Endothelial cell of umbilical vein (primary cell): ENCODE results near the gene KL. TPM values are rescaled to one million over a fixed set of nuclear protein-coding genes. Genes with fewer than 3 reads are reported as not detected.

Experiments
- BruUV-seq: library from RNA; stranded (reverse); fragments of 400-500 nt; replicated peaks from 2 replicates; lab custom pipeline; 2021; lab: Mats Ljungman, UMichigan
- CTCF ChIA-PET: fragments of 300-600, 350-600 bp; sonication (Branson Sonifier 250); formaldehyde crosslinking; loops from one replicate; lab custom pipeline; 2021; ENCODE audit warnings: antibody characterized with exemption, inconsistent platforms; lab: Charles Lee
- POLR2A ChIA-PET: fragments of 300-600, 350-600 bp; sonication (Branson Sonifier 250); formaldehyde crosslinking; loops from one replicate; lab custom pipeline; 2021; ENCODE audit warnings: antibody characterized with exemption, inconsistent platforms; lab: Charles Lee
- DNase-seq: peaks from one replicate; pipeline ENCODE4 v3.0.0-alpha.2; 2011; ENCODE audit warnings: low read depth, low spot score
- FAIRE-seq: peaks from 2 replicates; lab custom pipeline; 2011; peaks lifted over from hg19 to GRCh38; lab: Jason Lieb, UNC
- H2AFZ ChIP-seq: 2 replicates; pipeline ENCODE4 v1.6.0; 2012; ENCODE audit warnings: low read depth, low read length, control low read depth, inconsistent platforms
- H3K27ac ChIP-seq: 2 replicates; pipeline ENCODE4 v1.5.1; 2011; ENCODE audit warnings: low read depth, mild to moderate bottlenecking, control low read depth, low read length, moderate library complexity; ENCODE audit not compliant: insufficient read depth
- H3K27me3 ChIP-seq, 2 experiments: 2 replicates each; pipeline versions ENCODE4 v1.6.0 to v1.6.1; 2011; ENCODE audit warnings: low read length in 2 of 2, mixed read lengths in 1 of 2; ENCODE audit not compliant: control insufficient read depth in 2 of 2, insufficient read depth in 2 of 2
- H3K36me3 ChIP-seq, 2 experiments: 2 replicates in 1 of 2; 3 replicates in 1 of 2; pipeline ENCODE4 v1.5.1; 2011; ENCODE audit warnings: low read length in 2 of 2, mild to moderate bottlenecking in 1 of 2, moderate library complexity in 1 of 2; ENCODE audit not compliant: control insufficient read depth in 2 of 2, insufficient read depth in 2 of 2; ENCODE audit errors: extremely low read depth in 1 of 2
- H3K4me1 ChIP-seq: 3 replicates; pipeline ENCODE4 v1.5.1; 2011; ENCODE audit warnings: mild to moderate bottlenecking, low read length; ENCODE audit not compliant: control insufficient read depth, insufficient read depth; ENCODE audit errors: extremely low read depth
- H3K4me2 ChIP-seq: 2 replicates; pipeline ENCODE4 v1.6.1; 2011; ENCODE audit warnings: low read length, control low read depth, mixed read lengths; ENCODE audit not compliant: insufficient read depth
- H3K4me3 ChIP-seq, 3 experiments: fragments of 200-600 bp in 1 of 3; sonication (generic), shearing (Covaris generic) in 1 of 3; replicated peaks in 1 of 3; 2 replicates each; pipeline ENCODE4 v1.5.1; 2011 to 2016; ENCODE audit warnings: control low read depth in 3 of 3, low read length in 3 of 3, mild to moderate bottlenecking in 2 of 3, inconsistent platforms in 1 of 3, low read depth in 1 of 3, moderate library complexity in 1 of 3; ENCODE audit not compliant: insufficient read depth in 1 of 3
- H3K79me2 ChIP-seq: 2 replicates; pipeline ENCODE4 v1.6.0; 2012; ENCODE audit warnings: low read length, inconsistent platforms; ENCODE audit not compliant: control insufficient read depth, insufficient read depth
- H3K9ac ChIP-seq: replicated peaks from 2 replicates; pipeline ENCODE3; 2011; ENCODE audit warnings: low read length, control low read depth; ENCODE audit not compliant: insufficient read depth; ENCODE audit errors: extremely low read depth
- H3K9me1 ChIP-seq: replicated peaks from 3 replicates; pipeline ENCODE4 v1.6.0; 2011; ENCODE audit warnings: mild to moderate bottlenecking, low read length; ENCODE audit not compliant: control insufficient read depth, insufficient read depth; ENCODE audit errors: extremely low read depth
- H3K9me3 ChIP-seq: replicated peaks from 2 replicates; pipeline ENCODE4 v1.5.1; 2012; ENCODE audit warnings: low read length, inconsistent platforms; ENCODE audit not compliant: control insufficient read depth, insufficient read depth
- H4K20me1 ChIP-seq: replicated peaks from 2 replicates; pipeline ENCODE3; 2011; ENCODE audit warnings: mild to moderate bottlenecking, low read length; ENCODE audit not compliant: control insufficient read depth, insufficient read depth; ENCODE audit errors: extremely low read depth
- CTCF ChIP-seq, 2 donors: IDR thresholded peaks; 1 replicate in 1 of 2; 2 replicates in 1 of 2; pipeline ENCODE4 v1.5.1; 2011; ENCODE audit warnings: low read length in 2 of 2, mild to moderate bottlenecking in 2 of 2, moderate library complexity in 2 of 2, control low read depth in 1 of 2, inconsistent platforms in 1 of 2, low read depth in 1 of 2; ENCODE audit not compliant: insufficient read depth in 1 of 2; ENCODE audit errors: extremely low read depth in 1 of 2
- EZH2 ChIP-seq: IDR thresholded peaks from 2 replicates; pipeline ENCODE4 v1.6.1; 2012; ENCODE audit warnings: borderline replicate concordance, low read depth, mild to moderate bottlenecking, moderate library complexity, low read length, inconsistent platforms; ENCODE audit not compliant: severe bottlenecking
- FOS ChIP-seq: IDR thresholded peaks from 2 replicates; pipeline ENCODE4 v1.6.1; 2011; ENCODE audit warnings: mild to moderate bottlenecking, low read length, moderate library complexity, borderline replicate concordance; ENCODE audit not compliant: insufficient read depth
- GATA2 ChIP-seq: IDR thresholded peaks from 2 replicates; pipeline ENCODE4 v1.7.0; 2011; ENCODE audit warnings: low read depth, mild to moderate bottlenecking, moderate library complexity, mixed read lengths, low read length; ENCODE audit not compliant: insufficient read length, insufficient read depth
- JUN ChIP-seq: IDR thresholded peaks from 2 replicates; pipeline ENCODE4 v1.6.1; 2011; ENCODE audit warnings: borderline replicate concordance, low read depth; ENCODE audit not compliant: insufficient read length, insufficient read depth
- MAX ChIP-seq: IDR thresholded peaks from 2 replicates; pipeline ENCODE4 v1.6.1; 2011; ENCODE audit not compliant: insufficient read depth, insufficient read length
- MYC ChIP-seq: IDR thresholded peaks from one replicate; pipeline ENCODE4 v1.6.1; 2011; ENCODE audit warnings: mild to moderate bottlenecking, low read depth, low read length
- POLR2A ChIP-seq: IDR thresholded peaks from 2 replicates; pipeline ENCODE4 v1.6.1; 2012; ENCODE audit warnings: low read depth, mild to moderate bottlenecking, control low read depth, low read length
- POLR2AphosphoS5 ChIP-seq: IDR thresholded peaks from 2 replicates; pipeline ENCODE4 v1.6.1; 2012; ENCODE audit warnings: low read depth, mild to moderate bottlenecking, control low read depth, low read length, moderate library complexity; ENCODE audit not compliant: insufficient read depth
- dilution Hi-C: fragments of 300-500 bp; cut with MboI; formaldehyde crosslinking; loops from one replicate; pipeline ENCODE4 v1.15.0; 2019; ENCODE audit warnings: low sequenced_read_pairs; ENCODE audit not compliant: extremely low pct_ligation_motif_present
- intact Hi-C: fragments of 100-400 bp; cut with micrococcal nuclease; formaldehyde crosslinking; loops from one replicate; pipeline ENCODE4 v1.10.0; 2022
- polyA plus RNA-seq, 4 experiments: library from polyadenylated mRNA; depleted of rRNA in 3 of 4; stranded (reverse) in 3 of 4; unstranded in 1 of 4; fragments of >200 nt; gene quantifications; 2 replicates each; pipeline versions ENCODE4 v1.2.1 to v1.2.3, GENCODE V29; 2011 to 2012; ENCODE audit warnings: missing spikeins in 1 of 4
- total RNA-seq: library from RNA; stranded (reverse); gene quantifications from 2 replicates; pipeline ENCODE4 v1.2.3, GENCODE V29; 2021

Gene KL
- total and polyA plus RNA-seq, 2 donors (not counting 3 experiments of a cell fraction or from before 2014, with no cell fraction given), result 0.01 to 0.07 TPM

GRCh38 chr13:33045851-33046592 lies 29.8 kb downstream of the KL start:
- H3K9me1 ChIP-seq, result no peaks in the 10 kb centered on the region
- H3K4me3 ChIP-seq, result no peak overlapping the region
- H3K4me1 ChIP-seq, result no peaks in the 10 kb centered on the region
- no peak overlapping the region for H3K9ac ChIP-seq
- H3K27ac ChIP-seq, result no peak overlapping the region
- dilution Hi-C loops (no loop called here), intact Hi-C loops (no loop called here)
- ChIA-PET POLR2A (no interaction called here), CTCF (interaction anchor here (4.0 kb wide), 1 partner anchor 12 kb away, joined by 30 read pairs; no protein-coding TSS in a partner anchor)
- FAIRE-seq (no peak), DNase-seq (no peak)
- no peak overlapping the region for H3K4me2 ChIP-seq
- H2AFZ ChIP-seq, result no peak overlapping the region
- no peaks in the 10 kb centered on the region for H3K79me2 ChIP-seq
- TF ChIP-seq EZH2, result no peak
- TF ChIP-seq CTCF (IDR thresholded peaks at IDR 0.05; ENCODE audit: extremely low read depth in 1 of 2, insufficient read depth in 1 of 2, low read depth in 1 of 2, low read length in 2 of 2), result no peak
- no peak for TF ChIP-seq GATA2
- TF ChIP-seq MAX, result no peak
- TF ChIP-seq POLR2AphosphoS5, result no peak
- no peak for TF ChIP-seq FOS
- no peak for TF ChIP-seq MYC
- no peak for TF ChIP-seq POLR2A
- TF ChIP-seq JUN, result no peak
- peaks cover 6 to 8% of the 10 kb centered on the region in 2 experiments for H3K27me3 ChIP-seq
- no peaks in the 10 kb centered on the region for H4K20me1 ChIP-seq
- no TSS peak for BruUV-seq
- H3K36me3 ChIP-seq, result no peaks in the 10 kb centered on the region
- no peaks in the 10 kb centered on the region for H3K9me3 ChIP-seq
